Activated T-helper 17 cell treated with anti-CD3 and anti-CD28 coated beads, Interleukin-2, amount 50 U/mL, for 72 hours (primary cell): Measurements from ENCODE around the gene CHMP6. TPM values are rescaled to one million over a fixed set of nuclear protein-coding genes. Genes with fewer than 3 reads are reported as not detected.

Experiments used
- ATAC-seq: fragments of 150-1000 bp; cut with Tn5 transposase; replicated peaks from 2 replicates; pipeline ENCODE4 v1.10.0; 2021; ENCODE audit warnings: mild to moderate bottlenecking, moderate library complexity
- H3K27ac Mint-ChIP-seq: one replicate; pipeline ENCODE4 v1.8.0; 2022; ENCODE audit warnings: mixed read lengths
- H3K27me3 Mint-ChIP-seq: one replicate; pipeline ENCODE4 v1.8.0; 2022; ENCODE audit warnings: mixed read lengths
- H3K36me3 Mint-ChIP-seq: one replicate; pipeline ENCODE4 v1.8.0; 2022; ENCODE audit warnings: low read depth, mild to moderate bottlenecking, mixed read lengths
- H3K4me1 Mint-ChIP-seq: one replicate; pipeline ENCODE4 v1.8.0; 2022; ENCODE audit warnings: mixed read lengths
- H3K4me3 Mint-ChIP-seq: one replicate; pipeline ENCODE4 v1.8.0; 2022; ENCODE audit warnings: mild to moderate bottlenecking, mixed read lengths
- H3K9me3 Mint-ChIP-seq: one replicate; pipeline ENCODE4 v1.8.0; 2022; ENCODE audit warnings: mixed read lengths
- total RNA-seq, 2 donors: library from RNA; stranded (reverse); gene quantifications; one replicate each; pipeline ENCODE4 v1.2.3, GENCODE V29; 2022

Gene CHMP6
- total RNA-seq, 2 donors from 2014 or later = 17.2 to 19.8 TPM

DNA sequence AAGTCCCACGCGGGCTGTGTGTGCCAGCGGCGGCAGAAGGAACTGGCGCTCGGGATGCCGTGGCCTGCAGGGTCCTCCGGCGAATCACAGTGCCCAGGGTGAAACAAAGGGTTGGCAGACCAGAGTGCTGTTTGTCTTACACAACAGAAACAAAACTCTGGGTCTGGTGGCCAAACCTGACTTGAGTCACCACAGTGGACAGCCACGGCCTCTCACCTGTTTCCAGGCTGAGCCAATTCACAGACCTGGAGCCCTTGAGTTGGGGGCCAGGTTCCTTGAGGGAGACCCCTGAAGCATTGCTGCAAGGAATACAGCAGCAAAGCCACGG, 2.1 kb upstream of the CHMP6 start:
- H3K4me3 Mint-ChIP-seq = no peak overlapping the region

GRCh38 chr17:80990921-80991644, 558 bp upstream of the CHMP6 start:
- ATAC-seq = peak; percentile 17
- H3K27me3 Mint-ChIP-seq = no peaks in the 10 kb centered on the region
- peak overlapping the region; percentile 81 for H3K27ac Mint-ChIP-seq
- no peaks in the 10 kb centered on the region for H3K4me1 Mint-ChIP-seq
- peak overlapping the region; percentile 73 for H3K4me3 Mint-ChIP-seq
- peaks cover 9% of the 10 kb centered on the region for H3K36me3 Mint-ChIP-seq
- H3K9me3 Mint-ChIP-seq = no peaks in the 10 kb centered on the region

More for the DNA sequence above, 2.1 kb upstream of the CHMP6 start:
- Mint-ChIP-seq H3K4me1 (no peaks in the 10 kb centered on the region), H3K36me3 (no peaks in the 10 kb centered on the region), H3K27ac (no peak overlapping the region), H3K9me3 (no peaks in the 10 kb centered on the region), H3K27me3 (no peaks in the 10 kb centered on the region)
- no peak for ATAC-seq

DNA sequence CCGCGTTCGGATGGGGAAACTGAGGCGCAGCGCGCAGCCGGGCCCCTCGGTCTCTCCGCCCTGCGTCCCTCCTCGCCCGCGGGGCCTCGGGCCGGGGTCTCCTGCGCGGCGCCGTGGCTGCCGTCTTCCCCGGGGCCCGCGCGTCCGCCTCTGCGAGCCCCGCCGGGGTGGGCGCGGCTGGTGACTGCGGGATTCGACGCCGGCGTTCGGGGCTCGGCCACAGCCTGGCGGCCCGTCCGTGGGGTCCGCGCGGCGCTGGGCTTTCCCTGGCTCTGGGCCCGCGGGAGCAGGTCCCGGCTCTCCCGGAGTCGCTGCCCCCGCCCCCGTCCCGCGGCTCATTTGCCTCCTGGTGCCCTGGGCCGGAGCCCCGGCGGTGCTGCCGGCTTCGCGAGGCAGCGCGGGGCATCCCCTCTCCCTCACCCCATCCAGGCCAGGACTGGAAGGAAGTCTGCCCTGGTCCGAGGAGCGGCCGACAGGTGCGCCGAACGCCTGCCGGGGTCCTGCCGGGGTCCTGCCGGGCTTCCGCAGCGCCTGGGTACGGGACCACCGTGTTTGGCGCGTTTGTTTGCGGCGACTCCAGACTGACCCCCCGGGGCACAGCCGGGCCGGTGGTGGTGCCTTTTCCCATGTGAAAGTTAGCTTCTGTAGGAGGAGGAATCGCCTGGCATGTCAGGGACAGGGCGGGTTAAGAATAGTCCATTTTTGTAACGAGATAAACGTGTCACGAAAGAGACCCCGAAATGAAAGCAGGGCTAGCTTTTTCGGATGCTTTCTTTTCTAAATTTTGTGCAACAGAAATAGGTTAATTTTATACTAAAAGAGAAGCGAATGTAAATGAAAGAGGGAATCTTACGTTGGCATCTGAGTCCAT, 671 bp downstream of the CHMP6 start:
- Mint-ChIP-seq H3K27ac (peak overlapping the region; percentile 41), H3K4me1 (no peaks in the 10 kb centered on the region), H3K27me3 (no peaks in the 10 kb centered on the region), H3K36me3 (peaks cover 22% of the 10 kb centered on the region), H3K4me3 (peak overlapping the region; percentile 60), H3K9me3 (no peaks in the 10 kb centered on the region)
- peak; percentile 45 for ATAC-seq

DNA sequence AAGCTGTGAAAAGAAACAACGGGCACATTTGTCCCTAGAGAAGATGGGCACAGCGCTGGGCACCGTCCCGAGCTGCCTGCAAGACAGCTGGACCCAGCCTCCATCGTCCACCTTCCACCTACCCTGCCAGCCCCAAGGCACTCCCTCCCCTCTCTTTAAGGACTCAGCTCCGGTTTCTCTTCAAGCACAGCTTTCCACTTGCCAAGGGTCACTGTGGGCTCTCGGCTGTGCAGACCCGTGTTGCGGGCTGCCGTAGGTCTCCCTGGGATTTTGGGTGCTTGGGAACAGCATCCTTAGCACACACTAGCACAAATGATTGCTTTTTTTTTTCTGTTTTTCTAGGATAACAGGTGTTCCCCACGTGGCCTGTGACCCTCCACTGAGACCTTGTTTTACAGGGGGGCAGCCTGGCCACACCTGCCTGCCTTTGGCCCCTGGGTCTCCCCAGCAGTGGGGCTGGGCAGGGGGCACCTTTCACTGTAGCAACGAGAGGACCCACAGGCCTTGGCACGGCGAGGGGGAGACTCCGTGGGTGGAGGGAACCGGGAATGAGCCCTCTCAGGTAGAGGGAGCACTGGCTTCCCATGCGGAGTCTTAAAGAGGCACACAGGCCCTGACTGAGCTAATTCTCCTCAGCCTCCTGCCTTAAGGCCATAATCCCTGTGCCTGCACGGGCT, 1.4 kb downstream of the CHMP6 start:
- Mint-ChIP-seq H3K4me3 (peak overlapping the region; percentile 60), H3K27ac (peak overlapping the region; percentile 41), H3K27me3 (no peaks in the 10 kb centered on the region), H3K4me1 (no peaks in the 10 kb centered on the region), H3K9me3 (no peaks in the 10 kb centered on the region), H3K36me3 (peaks cover 22% of the 10 kb centered on the region)
- ATAC-seq = no peak

GRCh38 chr17:80995131-80995530, 3.5 kb downstream of the CHMP6 start:
- H3K9me3 Mint-ChIP-seq = no peaks in the 10 kb centered on the region
- H3K36me3 Mint-ChIP-seq = peaks cover 29% of the 10 kb centered on the region
- H3K27me3 Mint-ChIP-seq = no peaks in the 10 kb centered on the region
- H3K27ac Mint-ChIP-seq = no peak overlapping the region
- no peak for ATAC-seq
- H3K4me3 Mint-ChIP-seq = no peak overlapping the region
- no peaks in the 10 kb centered on the region for H3K4me1 Mint-ChIP-seq

DNA sequence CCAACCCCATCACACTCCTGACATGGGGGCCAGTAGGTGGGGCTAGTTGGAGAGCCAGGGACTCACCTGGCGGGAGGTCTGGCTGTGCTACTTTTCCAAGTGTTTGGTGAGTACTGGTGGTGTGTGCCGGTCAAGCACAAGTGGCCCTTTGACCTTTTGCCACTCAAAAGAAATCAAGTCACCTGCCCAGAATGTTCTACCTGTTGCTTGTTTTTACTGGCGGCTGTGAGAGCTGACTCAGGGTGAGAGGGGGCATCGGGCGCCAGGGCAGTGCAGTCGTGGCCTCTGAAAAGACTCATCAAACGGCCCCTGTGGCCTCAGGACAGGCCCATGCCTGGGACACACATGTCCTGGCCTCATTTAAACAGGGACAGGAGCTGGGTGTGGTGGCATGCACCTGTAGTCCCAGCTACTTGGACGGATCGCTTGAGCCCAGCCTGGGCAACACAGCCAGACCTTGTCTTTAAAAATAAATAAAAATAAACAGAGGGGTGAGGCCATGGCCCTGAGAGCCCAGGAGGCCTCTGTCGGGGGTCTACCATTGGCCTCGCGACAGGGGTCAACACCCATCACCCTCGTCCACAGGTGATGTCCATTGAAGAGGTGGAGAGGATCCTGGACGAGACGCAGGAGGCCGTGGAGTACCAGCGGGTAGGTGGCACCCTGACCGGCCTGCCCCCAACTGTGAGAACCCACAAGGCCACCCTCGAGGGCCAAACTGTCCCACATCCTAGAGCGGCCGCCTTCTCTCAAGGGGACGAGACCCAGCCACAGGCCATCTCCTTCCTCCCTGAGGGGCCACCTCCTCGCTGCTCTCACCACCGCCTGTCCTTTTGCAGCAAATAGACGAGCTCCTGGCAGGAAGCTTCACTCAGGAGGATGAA, 5.0 kb downstream of the CHMP6 start:
- no peaks in the 10 kb centered on the region for H3K9me3 Mint-ChIP-seq
- no peaks in the 10 kb centered on the region for H3K4me1 Mint-ChIP-seq
- H3K36me3 Mint-ChIP-seq = peaks cover 29% of the 10 kb centered on the region
- H3K27ac Mint-ChIP-seq = no peak overlapping the region
- H3K27me3 Mint-ChIP-seq = no peaks in the 10 kb centered on the region
- no peak overlapping the region for H3K4me3 Mint-ChIP-seq
- no peak for ATAC-seq

- Mint-ChIP-seq H3K27ac (no peak overlapping the region), H3K36me3 (peaks cover 29% of the 10 kb centered on the region), H3K4me1 (no peaks in the 10 kb centered on the region), H3K4me3 (no peak overlapping the region), H3K27me3 (no peaks in the 10 kb centered on the region), H3K9me3 (no peaks in the 10 kb centered on the region)
- ATAC-seq = peak; percentile 55
These were observed 5.9 kb downstream of the CHMP6 start for GRCh38 chr17:80997424-80998117.

GRCh38 chr17:80998118-80998747, 6.6 kb downstream of the CHMP6 start:
- no peak overlapping the region for H3K4me3 Mint-ChIP-seq
- no peak overlapping the region for H3K27ac Mint-ChIP-seq
- H3K4me1 Mint-ChIP-seq = no peaks in the 10 kb centered on the region
- no peak for ATAC-seq
- H3K9me3 Mint-ChIP-seq = no peaks in the 10 kb centered on the region
- no peaks in the 10 kb centered on the region for H3K27me3 Mint-ChIP-seq
- H3K36me3 Mint-ChIP-seq = peaks cover 29% of the 10 kb centered on the region

GRCh38 chr17:80998748-80999535, 7.3 kb downstream of the CHMP6 start:
- H3K4me1 Mint-ChIP-seq = no peaks in the 10 kb centered on the region
- peaks cover 29% of the 10 kb centered on the region for H3K36me3 Mint-ChIP-seq
- no peak overlapping the region for H3K4me3 Mint-ChIP-seq
- H3K9me3 Mint-ChIP-seq = no peaks in the 10 kb centered on the region
- H3K27me3 Mint-ChIP-seq = peaks cover 3% of the 10 kb centered on the region
- no peak for ATAC-seq
- no peak overlapping the region for H3K27ac Mint-ChIP-seq

- Mint-ChIP-seq H3K4me1 (peaks cover 3% of the 10 kb centered on the region), H3K36me3 (peaks cover 29% of the 10 kb centered on the region), H3K9me3 (no peaks in the 10 kb centered on the region), H3K27ac (no peak overlapping the region), H3K27me3 (peaks cover 4% of the 10 kb centered on the region), H3K4me3 (no peak overlapping the region)
- ATAC-seq = no peak
These were observed 8.1 kb downstream of the CHMP6 start for GRCh38 chr17:80999536-81000333.

DNA sequence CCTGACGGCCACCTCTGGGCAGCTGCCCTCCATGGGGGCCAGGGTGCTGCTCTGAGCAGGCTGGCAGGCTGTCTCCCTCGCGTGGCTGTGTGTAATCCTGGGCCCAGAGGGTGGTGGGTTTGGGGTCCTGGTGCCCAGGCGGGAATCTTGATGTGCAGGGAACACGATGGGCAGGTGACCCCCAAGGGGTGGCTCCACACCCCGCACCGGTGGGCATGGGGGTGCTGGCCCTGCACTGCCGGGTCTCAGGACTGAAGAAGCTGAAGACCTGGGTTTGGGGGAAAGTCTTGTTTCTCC, 8.6 kb downstream of the CHMP6 start:
- H3K27ac Mint-ChIP-seq = no peak overlapping the region
- H3K9me3 Mint-ChIP-seq = no peaks in the 10 kb centered on the region
- no peak overlapping the region for H3K4me3 Mint-ChIP-seq
- peaks cover 7% of the 10 kb centered on the region for H3K27me3 Mint-ChIP-seq
- no peak for ATAC-seq
- H3K4me1 Mint-ChIP-seq = peaks cover 5% of the 10 kb centered on the region
- peaks cover 28% of the 10 kb centered on the region for H3K36me3 Mint-ChIP-seq

- Mint-ChIP-seq H3K36me3 (peaks cover 23% of the 10 kb centered on the region), H3K4me1 (peaks cover 5% of the 10 kb centered on the region), H3K27me3 (peaks cover 7% of the 10 kb centered on the region), H3K4me3 (no peak overlapping the region), H3K9me3 (no peaks in the 10 kb centered on the region), H3K27ac (no peak overlapping the region)
- no peak for ATAC-seq
These were observed 9.2 kb downstream of the CHMP6 start for GRCh38 chr17:81000631-81001357.
